ENCODE measurements around the gene RAPGEF5. TPM values are rescaled to one million over a fixed set of nuclear protein-coding genes. Genes with fewer than 3 reads are reported as not detected.

The RAPGEF5 gene
- total RNA-seq, 1 experiment from 2014 or later, result 13.3 TPM

- Mint-ChIP-seq H3K4me3 (no peak overlapping the region), H3K4me1 (peaks cover 10% of the 10 kb centered on the region in 2 experiments), H3K27me3 (ENCODE audit: low read depth) (no peaks in the 10 kb centered on the region), H3K36me3 (ENCODE audit: insufficient read depth in 1 of 3, low read depth in 3 of 3) (peaks cover 19 to 27% (median 21%) of the 10 kb centered on the region in 3 experiments), H3K9me3 (peaks cover 2 to 4% of the 10 kb centered on the region in 2 experiments; a peak in 2 of 5 replicates), H3K27ac (peak overlapping the region in 1 of 3 experiments; percentile 4; a peak in 1 of 7 replicates)
- Histone ChIP-seq H2BK15ac (ENCODE audit: low read depth, low read length) (no peak overlapping the region), H3K4ac (ENCODE audit: low read depth, low read length) (no peak overlapping the region), H3K4me2 (ENCODE audit: insufficient read depth, insufficient read length, low read length) (no peak overlapping the region), H3K23ac (ENCODE audit: insufficient read length, low read depth, low read length) (no peak overlapping the region), H3K27ac (ENCODE audit: insufficient read length, low read depth, low read length) (no peak overlapping the region), H2AFZ (ENCODE audit: low read length) (no peak overlapping the region), H3K79me2 (ENCODE audit: insufficient read depth, low read length) (no peaks in the 10 kb centered on the region), H2BK12ac (ENCODE audit: insufficient read length, low read depth, low read length) (no peak overlapping the region), H2BK5ac (ENCODE audit: insufficient read length, low read length) (no peak overlapping the region), H4K8ac (replicated peaks; ENCODE audit: insufficient read length, low read depth, low read length) (no peak overlapping the region), H2AK5ac (ENCODE audit: insufficient read length, low read length) (no peak overlapping the region), H4K5ac (ENCODE audit: insufficient read length, low read depth, low read length) (no peak overlapping the region), H3K14ac (ENCODE audit: insufficient read depth, low read length) (no peak overlapping the region), H3K9me3 (ENCODE audit: control insufficient read depth, low read depth, low read length) (peaks cover 6% of the 10 kb centered on the region), H3K9ac (ENCODE audit: extremely low read depth, insufficient read length, low read length) (no peak overlapping the region), H3K79me1 (ENCODE audit: insufficient read depth, low read depth, low read length, poor library complexity, severe bottlenecking) (no peaks in the 10 kb centered on the region), H3K18ac (ENCODE audit: insufficient read length, low read depth, low read length) (no peak overlapping the region), H3K4me1 (ENCODE audit: insufficient read depth, low read length) (peaks cover 5% of the 10 kb centered on the region; the same call in 1 of the 2 replicates), H4K20me1 (ENCODE audit: control insufficient read depth, insufficient read depth, insufficient read length) (no peaks in the 10 kb centered on the region), H4K91ac (ENCODE audit: insufficient read length, low read depth, low read length) (no peak overlapping the region), H2BK120ac (ENCODE audit: low read depth, low read length, poor library complexity, severe bottlenecking) (no peak overlapping the region), H3T11ph (ENCODE audit: low read length) (no peak overlapping the region), H3K27me3 (ENCODE audit: insufficient read depth, low read length) (no peaks in the 10 kb centered on the region), H2BK20ac (ENCODE audit: low read depth, low read length, poor library complexity, severe bottlenecking) (no peak overlapping the region), H3K23me2 (ENCODE audit: insufficient read length, low read depth, low read length, poor library complexity, severe bottlenecking) (no peaks in the 10 kb centered on the region), H3K56ac (ENCODE audit: insufficient read length, low read depth, low read length) (no peak overlapping the region)
- no peak for DNase-seq
- TF ChIP-seq CTCF (conservative IDR thresholded peaks at IDR 0.05), result no peak
- WGBS (ENCODE audit: extremely low coverage, insufficient read length, low lambda C conversion rate), result no CpG with 5 or more reads among the region's 3 CpGs
These were observed 209.1 kb downstream of the RAPGEF5 start for GRCh38 chr7:22147868-22148267.

All from H9 (cell line).